ENCODE data around the gene SLC39A1. TPM values are rescaled to one million over a fixed set of nuclear protein-coding genes. Genes with fewer than 3 reads are reported as not detected.

SLC39A1 gene
- total and polyA plus RNA-seq, 2 of the 4 experiments (the other 2 are of a cell fraction), result 89.1 to 97.7 TPM

- no CpG with 5 or more reads among the region's 3 CpGs for WGBS, 2 experiments (ENCODE audit: extremely low coverage in 2 of 2, insufficient read length in 1 of 2)
Measured at GRCh38 chr1:153938996-153939395, 24.3 kb downstream of the SLC39A1 start.

More at GRCh38 chr1:153938996-153939395, 24.3 kb downstream of the SLC39A1 start:
- dilution Hi-C loops (cut with HindIII; ENCODE audit: low sequenced_read_pairs, unreplicated experiment) (no loop called here), in situ Hi-C loops (cut with MboI; ENCODE audit: low sequenced_read_pairs) (no loop called here), intact Hi-C loops (cut with micrococcal nuclease) (no loop called here)
- H3K23ac ChIP-seq (ENCODE audit: low read depth, low read length), result no peak overlapping the region
- H2AFZ ChIP-seq (replicated peaks; ENCODE audit: low read length, poor library complexity), result no peak overlapping the region
- ChIA-PET POLR2A (ENCODE audit: unreplicated experiment) (no interaction called here), CTCF (interaction anchor here (0.6 kb wide), 1 partner anchor 10 kb away, joined by 3 read pairs; no protein-coding TSS in a partner anchor)
- BruUV-seq (replicated peaks), result no TSS peak
- no peak overlapping the region for H4K8ac ChIP-seq (ENCODE audit: low read depth in 2 of 2, low read length in 2 of 2)
- H3K56ac ChIP-seq (ENCODE audit: extremely low read depth, insufficient read depth, low read length), result no peak overlapping the region
- H3K27ac ChIP-seq (ENCODE audit: insufficient read depth, low read length), result no peak overlapping the region
- no peaks in the 10 kb centered on the region for H3K27me3 ChIP-seq (ENCODE audit: control insufficient read depth, insufficient read depth, low read length)
- H2AK5ac ChIP-seq (ENCODE audit: low read depth, low read length), result no peak overlapping the region
- H4K91ac ChIP-seq (ENCODE audit: insufficient read depth, low read depth, low read length), result no peak overlapping the region
- H3K9me1 ChIP-seq (ENCODE audit: insufficient read depth, low read length), result peaks cover 6% of the 10 kb centered on the region; the same call in 1 of the 2 replicates
- no peak overlapping the region for H2BK20ac ChIP-seq (ENCODE audit: low read depth, low read length)
- peak overlapping the region; percentile 24 for H2AK9ac ChIP-seq (replicated peaks; ENCODE audit: low read depth, low read length, poor library complexity)
- H3K9me3 ChIP-seq (ENCODE audit: control insufficient read depth, insufficient read depth, low read length), result no peaks in the 10 kb centered on the region
- TF ChIP-seq USF2 (IDR thresholded peaks at IDR 0.05; ENCODE audit: low read depth, low read length) (no peak), BHLHE40 (IDR thresholded peaks at IDR 0.05; ENCODE audit: low read depth, low read length) (no peak), SMC3 (IDR thresholded peaks at IDR 0.05; ENCODE audit: low read depth, low read length) (no peak), RAD21 (IDR thresholded peaks at IDR 0.05; ENCODE audit: low read length) (no peak), ELK1 (IDR thresholded peaks at IDR 0.05; ENCODE audit: borderline replicate concordance, low read depth, low read length) (no peak), CHD1 (IDR thresholded peaks at IDR 0.05; ENCODE audit: low read depth, low read length) (no peak), RCOR1 (IDR thresholded peaks at IDR 0.05; ENCODE audit: insufficient replicate concordance, low read length) (no peak), MAZ (IDR thresholded peaks at IDR 0.05; ENCODE audit: borderline replicate concordance, low read depth, low read length) (no peak), CEBPB (IDR thresholded peaks at IDR 0.05; ENCODE audit: low read depth, low read length) (no peak)
- H3K4ac ChIP-seq (ENCODE audit: low read depth, low read length), result no peak overlapping the region
- no peaks in the 10 kb centered on the region for H4K20me1 ChIP-seq (ENCODE audit: insufficient read depth, low read length)
- H3K9ac ChIP-seq (ENCODE audit: low read depth, low read length), result no peak overlapping the region
- H3K79me1 ChIP-seq (ENCODE audit: low read depth in 1 of 2, low read length in 2 of 2), result peaks cover 0 to 28% of the 10 kb centered on the region in 2 experiments; a peak in 2 of 4 replicates
- H2BK120ac ChIP-seq (ENCODE audit: low read depth, low read length), result no peak overlapping the region
- no peak overlapping the region for H3K4me3 ChIP-seq (ENCODE audit: insufficient read depth, low read depth, low read length)
- peaks cover 71% of the 10 kb centered on the region for H3K36me3 ChIP-seq (ENCODE audit: control insufficient read depth, insufficient read depth, low read length)
- H3K4me1 ChIP-seq (ENCODE audit: control insufficient read depth, insufficient read depth, low read length), result no peaks in the 10 kb centered on the region
- H2BK5ac ChIP-seq (ENCODE audit: low read depth, low read length, poor library complexity, severe bottlenecking), result no peak overlapping the region
- no peak for ATAC-seq (ENCODE audit: low read depth)
- H3K4me2 ChIP-seq (ENCODE audit: low read depth, low read length), result no peak overlapping the region
- H2BK15ac ChIP-seq (ENCODE audit: low read depth, low read length), result no peak overlapping the region
- no peak overlapping the region for H3K18ac ChIP-seq (ENCODE audit: low read depth, low read length)
- H3K14ac ChIP-seq (replicated peaks; ENCODE audit: low read depth, low read length), result no peak overlapping the region
- no peak for DNase-seq
- H4K5ac ChIP-seq (ENCODE audit: low read depth, low read length), result no peak overlapping the region
